ENCODE data around the gene PKDCC. TPM values are rescaled to one million over a fixed set of nuclear protein-coding genes. Genes with fewer than 3 reads are reported as not detected.

The PKDCC gene
- total and polyA plus RNA-seq, 2 of the 13 experiments (the other 11 are each of a cell fraction or from before 2014, with no cell fraction given), result 52.6 to 58.8 TPM

- TF ChIP-seq ZBTB25 (CRISPR knock-in tag; IDR thresholded peaks at IDR 0.05) (peak; percentile 22; the same call in 1 of the 2 replicates), ISL2 (CRISPR knock-in tag; IDR thresholded peaks at IDR 0.05) (peak; percentile 20; the same call in 1 of the 2 replicates), SALL2 (CRISPR knock-in tag; IDR thresholded peaks at IDR 0.05) (peak; percentile 57; the same call in 1 of the 2 replicates), ZNF614 (CRISPR knock-in tag; IDR thresholded peaks at IDR 0.05; ENCODE audit: borderline replicate concordance) (no peak), ZNF562 (CRISPR knock-in tag; IDR thresholded peaks at IDR 0.05; ENCODE audit: borderline replicate concordance) (0 out of 2 replicates have a peak, but pooled peaks have one; percentile 28), MAF1 (CRISPR knock-in tag; IDR thresholded peaks at IDR 0.05; ENCODE audit: borderline replicate concordance) (0 out of 2 replicates have a peak, but pooled peaks have one; percentile 5), DZIP1 (CRISPR knock-in tag; IDR thresholded peaks at IDR 0.05) (no peak), UBTF (CRISPR knock-in tag; IDR thresholded peaks at IDR 0.05) (peak; percentile 14; the same call in 1 of the 2 replicates), ZFX (CRISPR knock-in tag; IDR thresholded peaks at IDR 0.05; ENCODE audit: low read depth) (peak; percentile 44), ZNF232 (CRISPR knock-in tag; IDR thresholded peaks at IDR 0.05; ENCODE audit: borderline replicate concordance) (no peak), ZBTB2 (CRISPR knock-in tag; IDR thresholded peaks at IDR 0.05; ENCODE audit: low read depth) (peak; percentile 87), ZNF616 (CRISPR knock-in tag; IDR thresholded peaks at IDR 0.05; ENCODE audit: low read depth) (no peak), ZFP90 (CRISPR knock-in tag; IDR thresholded peaks at IDR 0.05; ENCODE audit: borderline replicate concordance) (no peak; the same call in 1 of the 2 replicates)
- TF ChIP-seq, protein P1, sequence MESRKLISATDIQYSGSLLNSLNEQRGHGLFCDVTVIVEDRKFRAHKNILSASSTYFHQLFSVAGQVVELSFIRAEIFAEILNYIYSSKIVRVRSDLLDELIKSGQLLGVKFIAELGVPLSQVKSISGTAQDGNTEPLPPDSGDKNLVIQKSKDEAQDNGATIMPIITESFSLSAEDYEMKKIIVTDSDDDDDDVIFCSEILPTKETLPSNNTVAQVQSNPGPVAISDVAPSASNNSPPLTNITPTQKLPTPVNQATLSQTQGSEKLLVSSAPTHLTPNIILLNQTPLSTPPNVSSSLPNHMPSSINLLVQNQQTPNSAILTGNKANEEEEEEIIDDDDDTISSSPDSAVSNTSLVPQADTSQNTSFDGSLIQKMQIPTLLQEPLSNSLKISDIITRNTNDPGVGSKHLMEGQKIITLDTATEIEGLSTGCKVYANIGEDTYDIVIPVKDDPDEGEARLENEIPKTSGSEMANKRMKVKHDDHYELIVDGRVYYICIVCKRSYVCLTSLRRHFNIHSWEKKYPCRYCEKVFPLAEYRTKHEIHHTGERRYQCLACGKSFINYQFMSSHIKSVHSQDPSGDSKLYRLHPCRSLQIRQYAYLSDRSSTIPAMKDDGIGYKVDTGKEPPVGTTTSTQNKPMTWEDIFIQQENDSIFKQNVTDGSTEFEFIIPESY (CRISPR knock-in tag; IDR thresholded peaks at IDR 0.05), result no peak
- TF ChIP-seq, protein P2, sequence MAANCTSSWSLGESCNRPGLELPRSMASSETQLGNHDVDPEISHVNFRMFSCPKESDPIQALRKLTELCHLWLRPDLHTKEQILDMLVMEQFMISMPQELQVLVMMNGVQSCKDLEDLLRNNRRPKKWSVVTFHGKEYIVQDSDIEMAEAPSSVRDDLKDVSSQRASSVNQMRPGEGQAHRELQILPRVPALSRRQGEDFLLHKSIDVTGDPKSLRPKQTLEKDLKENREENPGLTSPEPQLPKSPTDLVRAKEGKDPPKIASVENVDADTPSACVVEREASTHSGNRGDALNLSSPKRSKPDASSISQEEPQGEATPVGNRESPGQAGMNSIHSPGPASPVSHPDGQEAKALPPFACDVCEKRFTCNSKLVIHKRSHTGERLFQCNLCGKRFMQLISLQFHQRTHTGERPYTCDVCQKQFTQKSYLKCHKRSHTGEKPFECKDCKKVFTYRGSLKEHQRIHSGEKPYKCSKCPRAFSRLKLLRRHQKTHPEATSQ (CRISPR knock-in tag; IDR thresholded peaks at IDR 0.05; ENCODE audit: borderline replicate concordance), result no peak
Observed at GRCh38 chr2:42047488-42048298, at the start of gene PKDCC (continued).

All from HepG2 (cell line).